Measurements from ENCODE around the gene OR5AC2. TPM values are rescaled to one million over a fixed set of nuclear protein-coding genes. Genes with fewer than 3 reads are reported as not detected.

The OR5AC2 gene
- polyA plus RNA-seq, 1 donor from 2014 or later = not detected

- H3K9me3 ChIP-seq (ENCODE audit: low read length) = no peaks in the 10 kb centered on the region
- no peaks in the 10 kb centered on the region for H3K79me2 ChIP-seq (replicated peaks; ENCODE audit: insufficient read depth, low read length)
- no peak overlapping the region for H2AFZ ChIP-seq (ENCODE audit: low read depth, low read length)
- H3K4me2 ChIP-seq (ENCODE audit: low read length) = no peak overlapping the region
- H3K27ac ChIP-seq (ENCODE audit: low read length) = no peak overlapping the region
- no peaks in the 10 kb centered on the region for H3F3A ChIP-seq (ENCODE audit: insufficient read depth, low read length, poor library complexity, severe bottlenecking)
- no peaks in the 10 kb centered on the region for H3K36me3 ChIP-seq (ENCODE audit: insufficient read depth, low read length)
- TF ChIP-seq POLR2AphosphoS5 (IDR thresholded peaks at IDR 0.05) (no peak), MXI1 (conservative IDR thresholded peaks at IDR 0.05; ENCODE audit: poor library complexity, severe bottlenecking) (no peak), EZH2 (IDR thresholded peaks at IDR 0.05; ENCODE audit: borderline replicate concordance, insufficient read depth, low read length, poor library complexity, severe bottlenecking) (no peak), EP300 (conservative IDR thresholded peaks at IDR 0.05; ENCODE audit: poor library complexity, severe bottlenecking) (no peak), CTCF (IDR thresholded peaks at IDR 0.05; ENCODE audit: poor library complexity, severe bottlenecking) (no peak), REST (IDR thresholded peaks at IDR 0.05; ENCODE audit: borderline replicate concordance) (no peak), TAF1 (IDR thresholded peaks at IDR 0.05; ENCODE audit: low read depth) (no peak), SMC3 (conservative IDR thresholded peaks at IDR 0.05; ENCODE audit: poor library complexity) (no peak), RAD21 (conservative IDR thresholded peaks at IDR 0.05) (no peak)
- no peak overlapping the region for H3K9ac ChIP-seq (ENCODE audit: low read length)
- no peaks in the 10 kb centered on the region for H3K27me3 ChIP-seq (ENCODE audit: insufficient read depth, low read depth, low read length)
- no peaks in the 10 kb centered on the region for H3K9me2 ChIP-seq (ENCODE audit: insufficient read depth, low read length)
- no peak overlapping the region for H3K4me3 ChIP-seq (ENCODE audit: low read length)
- H4K20me1 ChIP-seq (ENCODE audit: insufficient read depth) = no peaks in the 10 kb centered on the region
These were observed 30.9 kb upstream of the OR5AC2 start for GRCh38 chr3:98056035-98056434.

- H3K4me3 ChIP-seq (ENCODE audit: low read length) = no peak overlapping the region
- no peak overlapping the region for H3K9ac ChIP-seq (ENCODE audit: low read length)
- no peaks in the 10 kb centered on the region for H3K9me3 ChIP-seq (ENCODE audit: low read length)
- H3K36me3 ChIP-seq (ENCODE audit: insufficient read depth, low read length) = no peaks in the 10 kb centered on the region
- H3F3A ChIP-seq (ENCODE audit: insufficient read depth, low read length, poor library complexity, severe bottlenecking) = no peaks in the 10 kb centered on the region
- H3K27ac ChIP-seq (ENCODE audit: low read length) = no peak overlapping the region
- TF ChIP-seq CTCF (IDR thresholded peaks at IDR 0.05; ENCODE audit: poor library complexity, severe bottlenecking) (no peak), REST (IDR thresholded peaks at IDR 0.05; ENCODE audit: borderline replicate concordance) (no peak), MXI1 (conservative IDR thresholded peaks at IDR 0.05; ENCODE audit: poor library complexity, severe bottlenecking) (no peak), EP300 (conservative IDR thresholded peaks at IDR 0.05; ENCODE audit: poor library complexity, severe bottlenecking) (no peak), TAF1 (IDR thresholded peaks at IDR 0.05; ENCODE audit: low read depth) (no peak), SMC3 (conservative IDR thresholded peaks at IDR 0.05; ENCODE audit: poor library complexity) (no peak), POLR2AphosphoS5 (IDR thresholded peaks at IDR 0.05) (no peak), RAD21 (conservative IDR thresholded peaks at IDR 0.05) (no peak), EZH2 (IDR thresholded peaks at IDR 0.05; ENCODE audit: borderline replicate concordance, insufficient read depth, low read length, poor library complexity, severe bottlenecking) (no peak)
- no peak overlapping the region for H2AFZ ChIP-seq (ENCODE audit: low read depth, low read length)
- H3K9me2 ChIP-seq (ENCODE audit: insufficient read depth, low read length) = no peaks in the 10 kb centered on the region
- no peak overlapping the region for H3K4me2 ChIP-seq (ENCODE audit: low read length)
- no peaks in the 10 kb centered on the region for H4K20me1 ChIP-seq (ENCODE audit: insufficient read depth)
- no peaks in the 10 kb centered on the region for H3K79me2 ChIP-seq (replicated peaks; ENCODE audit: insufficient read depth, low read length)
- H3K27me3 ChIP-seq (ENCODE audit: insufficient read depth, low read depth, low read length) = no peaks in the 10 kb centered on the region
These were observed 29.3 kb upstream of the OR5AC2 start for GRCh38 chr3:98057631-98058030.
